Activated CD4-positive, alpha-beta T cell treated with anti-CD3 and anti-CD28 coated beads, Interleukin-2, amount 50 U/mL, for 4 hours (primary cell): ENCODE measurements around the gene YOD1.
A peak's percentile ranks its signal among the peaks of the same experiment; 100 is the strongest.

Experiments used
- DNase-seq, 2 experiments: peaks; one replicate each; pipeline ENCODE4 v3.0.0-alpha.2; 2020

YOD1 gene

GRCh38 chr1:207004931-207005830 lies 45.8 kb downstream of the YOD1 start:
- peak; percentile 21 to 23 for DNase-seq

DNA sequence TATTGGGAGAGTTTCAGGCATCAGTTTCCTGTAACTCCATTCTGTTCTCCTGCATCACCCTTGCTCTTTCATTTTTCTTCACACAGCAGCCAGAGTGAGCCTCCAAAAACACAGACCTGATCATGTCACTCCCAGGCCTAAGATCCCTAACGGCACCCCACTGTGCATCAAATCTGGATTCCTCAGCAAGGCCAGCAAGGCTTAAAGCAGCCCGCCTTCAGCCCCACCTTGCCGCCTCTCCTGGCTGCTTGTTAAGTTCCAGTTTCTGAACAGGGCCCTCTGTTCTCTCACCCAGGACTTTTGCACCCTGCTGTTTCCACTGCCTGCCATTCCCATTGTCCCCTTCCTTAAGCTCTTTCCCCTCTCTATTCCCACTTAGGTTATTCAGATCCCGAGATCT lies 47.8 kb downstream of the YOD1 start:
- no peak for DNase-seq

GRCh38 chr1:207002724-207003146 lies 48.3 kb downstream of the YOD1 start:
- DNase-seq: no peak

- no peak for DNase-seq
Observed at GRCh38 chr1:207001492-207002245, 49.3 kb downstream of the YOD1 start.

DNA sequence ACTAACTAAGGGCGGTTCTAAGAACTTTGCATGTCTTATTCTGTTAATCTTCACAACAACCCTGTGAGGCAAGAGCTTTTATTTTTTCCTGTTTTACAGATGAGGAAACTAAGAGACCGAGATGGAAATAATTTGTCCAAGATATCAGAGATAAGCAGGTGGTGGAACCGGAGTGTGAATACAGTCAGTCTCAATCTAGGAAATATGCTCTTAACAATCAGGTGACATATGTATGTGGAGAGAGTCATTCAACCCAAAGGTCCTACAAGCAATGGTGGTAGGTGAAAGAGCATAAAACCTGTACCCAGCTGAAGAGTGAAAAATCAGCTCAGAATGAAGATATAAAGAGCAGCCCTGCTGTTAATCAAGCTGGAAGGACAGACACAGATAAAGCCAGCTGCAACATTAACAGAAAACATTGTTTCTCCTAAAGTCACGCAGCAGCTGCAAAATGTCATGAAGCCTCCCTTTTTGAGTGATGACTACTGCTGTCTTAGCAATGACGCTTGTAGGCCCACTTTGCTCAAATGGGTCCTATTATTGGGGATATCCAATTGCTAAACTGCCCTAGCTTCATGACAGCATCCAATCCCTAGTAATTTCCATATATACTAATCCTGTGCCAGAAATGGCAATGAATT lies 50.2 kb downstream of the YOD1 start:
- no peak for DNase-seq

- no peak for DNase-seq
Observed at GRCh38 chr1:206998816-206999215, 52.2 kb downstream of the YOD1 start.
